Colon (tissue), 2 donors: Measurements from ENCODE around the gene TTC27.

ENCODE experiments used
- FAIRE-seq: peaks from 2 replicates; lab custom pipeline; 2012; peaks lifted over from hg19 to GRCh38; lab: Jason Lieb, UNC
- donor health status: control.
- donor health status: control.

The TTC27 gene

DNA sequence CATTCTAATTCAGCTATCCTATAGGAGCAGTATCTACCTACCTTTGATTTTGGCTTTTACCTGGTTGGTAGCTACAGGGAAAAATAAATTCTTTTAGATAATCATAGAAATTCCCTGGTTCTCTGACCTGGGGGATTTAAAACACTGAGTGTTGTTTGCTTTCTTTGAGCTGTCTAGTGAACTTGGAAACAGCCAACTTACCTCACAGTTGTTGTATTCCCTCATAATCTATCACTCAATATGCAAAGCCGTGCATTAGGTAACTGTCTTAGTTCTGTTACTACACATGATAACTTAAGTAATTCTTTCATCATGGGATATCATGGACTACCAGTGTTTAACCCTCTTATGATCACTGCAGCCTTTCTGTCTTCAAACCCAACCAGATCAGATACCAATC is 127.8 kb downstream of the TTC27 start:
- FAIRE-seq = no peak

DNA sequence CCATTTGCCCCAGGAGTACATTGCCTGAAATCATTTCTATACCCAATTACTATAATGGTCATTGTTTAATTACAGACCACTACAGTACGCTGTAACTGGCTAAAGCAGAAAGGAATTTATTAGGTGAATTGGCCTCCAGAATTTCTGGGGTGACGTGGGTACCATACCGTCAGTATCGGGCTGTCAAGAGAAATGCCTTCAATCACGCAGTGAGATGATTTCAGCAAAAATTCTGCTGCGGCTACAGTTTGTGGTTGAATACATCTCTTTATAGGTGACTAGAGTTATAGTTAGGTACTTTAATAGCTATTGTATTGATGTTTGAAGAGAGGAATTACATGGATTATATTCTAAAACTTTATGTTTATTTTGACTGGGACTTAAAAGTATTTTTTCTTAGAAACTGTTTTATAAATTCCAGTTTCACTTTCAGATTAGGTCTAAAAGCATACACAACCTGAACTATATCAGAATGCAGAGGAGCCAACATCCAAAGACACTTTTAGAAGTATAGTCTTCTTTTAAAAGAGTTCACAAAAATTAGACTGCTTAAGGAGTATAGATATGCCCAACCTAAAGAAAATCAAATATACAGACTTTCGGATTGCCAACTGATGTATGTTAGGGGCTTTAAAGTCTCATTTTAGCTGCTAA is 128.4 kb downstream of the TTC27 start:
- FAIRE-seq = no peak

DNA sequence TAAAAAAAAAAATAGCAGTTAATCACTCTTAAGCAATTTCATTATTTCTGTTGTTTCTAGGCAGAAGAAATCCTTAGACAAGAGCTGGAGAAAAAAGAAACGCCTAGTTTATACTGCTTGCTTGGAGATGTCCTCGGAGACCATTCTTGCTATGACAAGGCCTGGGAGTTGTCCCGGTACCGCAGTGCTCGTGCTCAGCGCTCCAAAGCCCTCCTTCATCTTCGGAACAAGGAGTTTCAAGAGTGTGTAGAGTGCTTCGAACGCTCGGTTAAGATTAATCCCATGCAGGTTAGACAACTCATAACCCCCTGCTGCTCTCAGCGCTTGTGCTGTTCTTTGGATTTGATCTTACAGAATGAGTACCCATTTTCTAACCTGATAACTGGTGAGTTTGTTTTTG is 130.4 kb downstream of the TTC27 start:
- FAIRE-seq = no peak

DNA sequence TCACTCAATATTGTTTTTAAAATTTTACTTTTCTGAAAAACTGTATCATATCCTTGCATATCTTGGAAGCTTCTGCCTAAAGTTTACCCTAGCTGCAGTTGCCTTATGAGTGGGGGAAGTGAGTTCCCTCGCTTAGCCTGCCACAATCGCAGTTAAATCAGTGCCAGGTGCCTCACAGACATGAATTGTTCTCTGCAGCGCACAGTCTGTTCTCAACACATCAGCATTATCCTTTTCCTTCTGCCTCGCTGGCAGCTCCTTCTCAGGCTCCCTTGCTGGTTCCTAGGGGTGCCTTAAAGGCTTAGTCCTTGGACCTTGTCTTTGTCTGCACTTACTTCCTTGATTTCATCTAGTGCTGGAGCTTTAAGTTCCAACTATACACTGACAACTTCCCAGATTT is 132.8 kb downstream of the TTC27 start:
- FAIRE-seq = no peak

DNA sequence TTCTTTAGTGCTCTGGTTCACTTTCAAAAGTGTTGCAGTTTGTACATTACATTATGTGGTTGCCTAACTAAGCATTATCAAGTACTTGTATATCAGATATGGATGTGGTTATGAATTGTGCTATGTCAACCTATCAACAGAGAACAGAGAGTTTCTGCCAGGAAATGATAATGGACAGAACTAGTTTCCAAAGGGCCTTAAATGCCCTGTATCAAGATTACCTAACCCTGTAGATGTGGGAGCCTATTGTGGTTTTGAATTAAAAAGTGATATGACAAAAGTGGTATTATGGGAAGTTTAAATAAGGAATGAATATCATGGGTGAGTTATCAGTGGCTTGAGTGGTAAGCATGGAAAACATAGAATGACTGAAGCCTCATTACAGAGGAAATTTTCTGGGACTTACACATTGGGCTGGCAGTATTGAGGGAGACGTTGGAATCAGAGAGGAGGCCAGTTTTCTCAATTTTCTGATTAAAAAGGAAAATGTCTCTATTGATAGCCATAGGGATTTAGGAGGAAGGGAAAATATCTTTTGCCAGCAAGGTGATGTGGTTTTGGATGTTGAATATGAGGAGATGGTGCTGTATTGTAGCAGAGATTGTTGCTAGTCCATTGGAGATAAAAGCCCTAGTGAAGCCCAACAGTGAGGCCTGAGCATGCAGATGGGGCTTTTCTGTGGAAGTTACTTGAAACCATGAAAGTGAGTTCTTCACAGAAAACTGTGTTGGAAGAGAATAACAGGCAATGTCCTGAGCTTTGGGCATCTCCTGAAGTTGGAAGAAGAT is 140.7 kb downstream of the TTC27 start:
- no peak for FAIRE-seq

DNA sequence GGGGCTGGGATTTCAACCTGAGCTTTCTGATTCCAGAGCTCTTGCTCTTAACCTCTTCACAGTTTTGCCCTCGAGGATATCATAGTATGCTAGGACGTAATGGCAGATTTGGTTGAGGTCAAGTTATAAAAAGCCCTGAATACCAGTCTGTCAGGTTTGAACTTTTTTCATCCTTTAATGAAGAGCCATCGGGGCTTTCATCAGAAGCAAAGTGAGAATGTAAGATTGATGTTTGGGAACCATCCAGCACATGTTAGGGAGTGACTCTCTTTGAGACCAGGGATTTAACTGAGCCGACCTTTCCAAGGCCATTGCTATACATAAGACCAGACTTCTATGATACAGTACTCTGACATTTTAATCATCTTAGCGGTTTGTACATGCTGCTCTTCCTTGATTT is 142.5 kb downstream of the TTC27 start:
- FAIRE-seq = no peak

DNA sequence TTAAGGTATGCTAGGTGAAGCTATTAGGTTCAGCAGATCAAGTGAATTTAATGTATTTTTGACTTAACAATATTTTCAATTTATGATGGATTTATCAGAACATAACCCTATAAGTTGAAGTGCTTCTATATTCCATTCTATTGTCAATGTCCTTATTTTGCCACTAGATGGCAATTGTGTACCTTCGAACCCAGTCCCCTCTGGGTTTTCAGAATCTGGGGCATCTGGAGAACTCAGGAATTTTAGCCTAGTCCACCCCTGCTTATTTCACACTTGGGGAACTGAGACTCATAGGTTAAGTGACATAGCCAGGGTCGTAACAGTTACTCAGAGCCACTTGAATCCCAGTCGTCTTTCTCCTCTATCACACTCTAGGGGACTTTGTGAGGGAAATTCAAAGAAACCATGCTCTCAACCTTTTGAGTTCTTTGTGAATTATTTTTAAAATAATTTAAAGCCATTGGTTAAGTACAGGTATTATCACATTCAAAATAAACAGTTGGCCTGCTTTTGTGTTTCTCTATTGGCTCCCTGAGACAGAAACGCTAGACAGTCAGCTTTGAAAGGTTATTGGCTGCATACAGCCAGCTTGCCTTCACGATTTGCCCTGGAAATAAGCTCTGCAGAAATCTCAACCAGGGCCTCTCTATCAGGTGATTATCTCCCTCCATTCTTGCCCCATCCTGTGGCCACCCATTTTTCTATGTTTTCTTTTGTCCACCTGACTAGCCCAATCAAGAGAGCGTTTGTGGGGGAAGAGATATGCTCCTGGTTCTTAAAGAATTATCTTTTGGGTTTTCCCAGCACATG is 145.0 kb downstream of the TTC27 start:
- no peak for FAIRE-seq

DNA sequence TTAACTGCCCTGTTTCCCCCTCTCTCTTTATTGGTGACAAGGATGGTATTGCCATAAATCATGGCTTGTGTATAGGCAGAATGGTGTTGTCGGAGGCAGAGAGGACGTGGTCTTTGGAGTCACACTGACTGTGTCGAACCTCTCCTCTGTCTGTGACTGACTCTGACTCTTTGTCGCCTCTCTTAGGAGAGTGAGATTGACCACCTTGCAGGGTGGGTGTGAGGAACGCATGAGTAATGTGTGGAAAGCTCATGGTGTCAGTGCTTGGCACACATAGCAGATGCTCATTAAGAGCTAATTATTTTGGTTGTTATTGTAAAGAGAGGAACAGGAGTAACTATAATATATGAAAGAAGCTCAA is 145.6 kb downstream of the TTC27 start:
- no peak for FAIRE-seq

DNA sequence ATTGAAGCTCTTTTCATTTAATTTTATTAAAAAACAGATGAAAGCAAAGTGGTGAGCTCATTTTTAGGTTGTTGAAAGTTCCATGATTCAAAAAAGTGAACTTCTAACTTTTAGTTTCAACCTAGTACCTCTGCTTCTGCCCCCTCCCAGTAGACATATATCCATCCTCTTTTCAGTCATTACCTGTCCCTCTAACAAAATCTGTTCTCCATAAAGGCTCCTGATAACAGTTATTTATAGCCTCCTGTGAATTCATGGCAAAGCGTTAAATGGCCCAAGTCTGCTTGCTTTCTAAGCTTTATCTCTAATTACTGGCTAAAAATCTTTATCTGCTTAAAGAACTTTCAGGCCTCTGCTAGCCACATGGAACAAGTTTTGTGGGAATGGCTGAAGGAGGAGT is 148.1 kb downstream of the TTC27 start:
- no peak for FAIRE-seq

DNA sequence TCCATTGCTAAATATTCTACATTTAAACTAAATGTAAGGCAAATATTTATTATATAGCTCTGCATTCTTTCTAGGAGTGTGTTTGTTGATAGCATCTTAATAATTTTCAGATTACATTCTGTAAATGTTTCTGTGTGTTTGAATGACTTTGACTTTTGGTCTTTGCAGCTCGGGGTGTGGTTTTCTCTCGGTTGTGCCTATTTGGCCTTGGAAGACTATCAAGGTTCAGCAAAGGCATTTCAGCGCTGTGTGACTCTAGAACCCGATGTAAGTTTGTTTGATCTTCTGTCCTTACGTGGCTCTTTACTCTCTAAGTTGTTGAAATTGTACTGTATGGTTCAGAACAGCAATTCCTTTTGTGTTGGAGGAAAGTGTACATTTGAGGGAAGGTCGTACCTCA is 149.9 kb downstream of the TTC27 start:
- FAIRE-seq = no peak

DNA sequence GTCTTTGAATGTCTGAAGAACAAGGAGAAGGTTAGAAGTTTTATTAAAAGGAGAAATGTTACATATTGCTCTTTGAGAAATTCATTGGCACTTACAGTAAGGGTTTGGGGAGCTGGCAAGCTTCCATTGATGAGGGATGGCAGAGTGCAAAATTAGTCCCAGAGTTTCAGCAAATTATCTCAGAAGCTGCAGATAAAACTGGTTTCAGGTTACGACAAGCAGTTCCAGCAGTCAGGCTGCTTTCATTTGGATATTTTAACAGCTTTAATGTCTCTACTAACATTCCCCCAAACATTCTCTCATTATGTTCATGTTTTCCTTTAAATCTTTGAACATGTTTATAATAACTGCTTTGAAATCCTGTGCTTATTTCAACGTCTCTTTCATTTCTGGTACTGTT is 153.1 kb downstream of the TTC27 start:
- no peak for FAIRE-seq

DNA sequence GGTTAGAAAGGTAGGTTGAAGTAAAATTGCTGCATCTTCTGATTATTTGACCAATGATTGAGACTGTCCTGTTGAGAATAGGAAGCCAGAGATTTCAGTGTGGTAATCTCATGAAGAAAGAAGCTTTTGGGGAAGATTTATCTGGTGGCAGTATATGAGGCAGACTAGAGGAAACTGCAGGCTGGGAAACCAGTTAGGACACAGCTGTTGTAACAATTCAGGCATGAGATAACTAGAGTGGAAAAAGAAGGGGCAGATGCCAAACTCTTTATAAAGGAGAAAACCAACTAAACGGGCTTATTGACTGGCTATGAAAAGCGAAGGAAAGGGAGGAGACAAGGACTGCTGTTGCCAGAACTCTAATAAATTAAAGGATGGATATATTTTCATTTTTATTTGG is 155.6 kb downstream of the TTC27 start:
- no peak for FAIRE-seq

DNA sequence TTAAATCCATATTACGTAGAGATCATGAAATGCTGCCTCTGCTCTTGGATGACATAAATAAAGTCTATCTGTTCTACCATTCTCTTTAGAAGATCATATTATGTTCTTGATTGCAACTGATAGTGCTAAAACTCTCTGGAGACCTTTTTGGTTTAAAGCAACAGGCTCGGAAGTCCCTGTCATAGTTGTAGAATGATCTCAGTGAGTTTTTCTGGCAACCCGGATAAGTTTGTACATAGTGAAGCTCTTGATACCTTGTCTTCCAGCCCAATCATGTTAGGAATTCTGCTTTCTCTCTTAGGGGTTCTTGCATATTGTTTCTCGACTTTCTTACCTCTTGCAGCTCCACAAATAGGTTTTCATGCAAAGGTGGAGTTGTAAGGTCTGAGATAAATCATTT is 156.1 kb downstream of the TTC27 start:
- no peak for FAIRE-seq

DNA sequence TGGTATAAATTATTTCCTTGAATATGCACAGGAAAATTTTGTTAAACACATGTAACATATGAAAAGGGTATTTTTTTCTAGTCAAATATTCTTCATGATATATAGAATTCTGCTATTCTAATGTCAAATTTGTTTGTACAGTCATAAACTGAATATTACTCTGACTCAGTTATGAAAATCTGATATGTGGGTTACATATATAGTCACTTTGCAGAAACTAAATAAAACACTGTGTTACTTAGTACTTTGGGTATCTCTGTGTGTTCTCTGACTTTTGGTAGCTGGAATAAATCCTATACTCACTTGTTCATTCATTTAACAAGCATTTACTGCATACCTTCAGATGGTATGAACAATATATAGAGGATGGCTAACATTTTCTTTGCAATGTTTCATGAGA is 159.4 kb downstream of the TTC27 start:
- peak; percentile 10 for FAIRE-seq

DNA sequence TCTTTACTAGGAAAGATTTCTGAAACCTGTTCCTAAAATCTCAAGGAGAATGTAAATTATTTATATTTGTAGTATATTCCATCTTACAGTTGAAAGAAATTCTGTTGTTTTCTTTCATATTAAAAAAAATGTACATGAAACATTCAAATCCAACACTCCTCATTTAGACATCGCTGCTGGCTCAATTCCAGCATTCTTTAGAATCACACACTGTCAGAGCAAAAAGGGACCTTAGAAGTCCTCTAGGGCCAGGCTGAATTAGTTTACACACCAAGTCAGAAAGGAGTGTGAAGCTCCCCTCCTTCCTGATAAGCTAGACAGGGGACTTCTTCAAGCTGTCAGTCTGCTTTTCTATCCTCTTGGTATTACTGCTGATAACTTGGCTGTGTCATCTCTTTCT is 160.3 kb downstream of the TTC27 start:
- no peak for FAIRE-seq

DNA sequence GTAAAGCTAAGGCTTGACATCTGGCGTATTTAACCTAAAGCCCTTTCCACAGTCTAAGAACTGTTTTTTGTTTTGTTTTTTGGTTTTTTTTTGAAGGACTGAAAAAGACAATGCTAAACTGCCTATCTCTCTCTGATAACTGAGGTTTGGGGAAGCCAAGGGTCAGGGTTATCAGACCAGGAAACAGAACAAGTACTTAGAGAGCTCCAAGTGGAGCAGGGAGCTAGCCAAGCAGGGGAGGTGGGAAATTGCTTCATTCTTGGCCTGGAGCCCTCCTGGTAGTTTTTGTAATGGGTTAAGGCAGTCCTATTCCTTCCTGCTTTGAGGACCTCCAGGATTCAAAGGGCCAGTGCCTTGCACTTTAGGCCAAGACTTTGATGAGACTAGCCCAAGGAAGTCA is 164.6 kb downstream of the TTC27 start:
- FAIRE-seq = no peak

DNA sequence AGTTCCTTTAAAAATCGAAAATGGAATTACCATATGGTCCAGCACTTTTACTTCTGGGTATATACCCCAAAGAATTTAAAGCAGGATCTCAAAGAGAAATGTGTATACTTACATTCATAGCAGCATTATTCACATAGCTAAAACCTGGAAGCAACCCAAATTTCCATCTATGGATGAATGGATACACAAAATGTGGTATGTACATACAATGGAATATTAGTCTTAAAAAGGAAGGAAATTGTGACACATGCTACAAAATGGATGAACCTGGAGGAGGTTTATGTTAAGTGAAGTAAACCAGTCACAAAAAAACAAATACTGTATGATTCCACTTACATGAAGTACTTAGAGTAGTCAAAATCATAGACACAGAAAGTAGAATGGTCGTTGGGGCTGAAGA is 171.0 kb downstream of the TTC27 start:
- no peak for FAIRE-seq

DNA sequence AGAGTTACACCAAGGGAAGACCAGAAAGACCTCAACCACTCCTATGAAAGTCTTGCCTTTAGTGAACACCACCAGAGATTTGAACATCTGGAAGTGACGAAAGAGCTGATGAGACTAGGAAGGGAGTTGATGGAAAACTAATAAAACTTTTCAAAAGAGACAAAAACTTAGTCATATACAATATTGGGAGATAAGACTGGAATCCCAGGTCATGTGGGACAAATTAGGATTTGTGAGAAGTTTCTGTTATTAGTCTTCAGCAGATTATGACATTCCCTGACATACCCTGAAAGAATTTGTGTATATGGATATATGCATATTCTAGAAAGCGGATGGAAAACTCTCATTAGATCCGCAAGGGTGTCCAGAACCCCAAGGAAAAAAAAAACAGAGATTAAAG is 173.9 kb downstream of the TTC27 start:
- FAIRE-seq = no peak

DNA sequence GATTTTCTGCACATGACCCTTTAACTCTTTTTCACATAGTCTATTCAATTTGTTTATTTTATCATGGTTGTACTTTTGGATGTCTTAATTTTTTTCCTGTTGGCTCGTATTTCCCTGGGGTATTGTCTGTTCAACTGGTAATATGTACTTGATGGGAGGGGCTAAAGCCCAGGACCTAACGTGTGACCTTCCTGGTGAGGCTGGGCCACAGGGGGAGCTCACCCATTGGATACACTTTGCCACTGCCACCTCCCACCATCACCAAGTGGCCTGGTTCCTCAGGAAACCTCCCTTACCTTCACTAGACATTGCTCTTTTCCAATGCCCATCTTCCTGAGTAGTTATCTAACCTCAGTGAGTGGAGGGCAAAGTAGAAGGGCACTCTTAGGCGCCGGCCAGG is 175.0 kb downstream of the TTC27 start:
- FAIRE-seq = no peak

DNA sequence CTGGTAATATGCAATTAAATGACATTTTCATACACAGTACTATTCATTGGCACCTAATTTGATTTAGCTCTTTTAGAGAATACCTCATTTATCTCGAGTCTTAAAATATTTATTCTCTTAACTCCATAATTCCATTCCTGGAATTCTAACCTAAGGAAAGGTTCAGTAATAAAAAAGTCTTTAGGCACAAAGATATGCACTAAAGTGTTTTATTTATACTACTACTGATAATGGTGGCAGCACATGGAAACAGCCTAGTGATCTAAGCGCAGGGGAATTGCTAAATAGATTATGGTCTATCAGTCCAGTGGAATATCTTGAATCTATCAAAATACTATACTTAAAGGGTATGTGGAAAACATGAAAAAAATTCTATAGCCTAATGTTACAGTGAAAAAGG is 176.4 kb downstream of the TTC27 start:
- FAIRE-seq = no peak

DNA sequence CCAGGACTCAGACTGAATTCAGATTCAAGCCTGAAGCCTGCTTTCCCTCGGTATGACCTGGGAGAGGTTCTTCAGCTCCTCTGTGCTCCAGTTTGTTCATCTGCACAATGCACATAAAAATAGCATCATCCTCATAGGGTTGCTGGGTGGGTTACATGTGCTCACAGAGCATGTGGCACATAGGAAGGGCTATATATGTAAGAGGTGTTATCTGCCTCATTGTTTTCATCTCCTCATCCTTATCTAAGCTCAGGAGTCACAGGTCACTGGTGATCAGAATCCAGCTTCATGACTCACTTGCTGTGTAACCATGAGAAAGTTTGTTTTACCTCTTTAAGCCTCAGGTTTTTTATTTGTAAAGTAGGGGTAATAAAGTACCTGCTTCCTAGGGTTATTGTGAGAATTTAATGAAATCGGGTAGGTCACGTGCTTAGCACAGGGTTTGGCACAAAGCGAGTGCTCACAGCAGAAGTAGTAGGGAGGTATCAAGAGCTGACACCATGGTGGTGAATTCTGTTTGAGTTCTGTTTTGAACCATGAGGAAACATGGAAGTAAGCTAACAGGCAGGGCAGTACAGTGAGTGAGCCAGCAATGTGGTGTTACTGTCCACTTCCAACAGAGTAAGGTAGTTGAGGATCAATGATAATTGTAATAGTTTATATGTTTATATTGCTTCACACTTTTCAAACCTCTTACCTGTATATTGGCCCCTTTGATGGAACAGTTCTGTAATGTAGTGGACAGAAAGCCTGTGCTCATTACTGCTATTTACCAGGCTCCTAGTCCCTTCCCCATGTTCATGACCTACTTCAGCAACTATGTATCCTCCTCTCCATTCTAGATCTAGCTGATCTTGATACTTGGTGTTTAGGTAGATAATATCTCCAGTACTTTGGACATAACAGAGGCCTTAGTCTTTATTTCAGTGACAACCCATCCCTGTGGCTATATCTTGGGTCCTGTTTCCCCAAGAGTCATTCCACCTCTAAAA is 177.6 kb downstream of the TTC27 start:
- FAIRE-seq = no peak

DNA sequence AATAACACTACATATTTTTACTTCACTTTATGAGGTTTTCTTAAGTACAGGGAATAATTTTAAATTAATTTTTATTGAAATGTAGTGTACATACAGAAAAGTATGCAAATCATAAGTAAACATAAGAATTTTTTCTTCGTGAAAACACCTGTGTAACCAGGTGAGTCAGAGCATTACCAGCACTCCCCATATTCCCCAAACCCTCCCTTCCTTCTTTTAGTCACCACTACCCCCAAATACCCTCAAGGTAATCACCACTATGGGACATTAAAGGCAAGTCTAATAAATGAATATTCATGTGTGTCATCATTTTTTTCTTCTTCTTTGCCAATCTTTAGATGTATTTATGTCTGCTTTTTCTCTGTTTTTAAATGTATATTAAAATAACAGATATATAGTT is 179.0 kb downstream of the TTC27 start:
- FAIRE-seq = no peak
